Lung (tissue), 12 donors: Measurements from ENCODE around the gene TRPC4. TPM values are rescaled to one million over a fixed set of nuclear protein-coding genes. Genes with fewer than 3 reads are reported as not detected.
"Not testable (repeated sequence)": the region's sequence is repeated elsewhere in the genome, so short reads cannot be mapped to it uniquely, and the experiment has no call there.

Experiments
- ATAC-seq: fragments of 200-7000 bp; cut with Tn5 transposase; one replicate; pipeline ENCODE4 v1.9.1; 2020; ENCODE audit warnings: moderate number of reproducible peaks; ENCODE audit not compliant: insufficient read depth, low FRiP score
- DNase-seq, 3 donors: peaks; one replicate each; pipeline ENCODE4 v3.0.0-alpha.2; 2013 to 2017
- H3K27ac ChIP-seq, 2 donors: one replicate each; pipeline ENCODE4 v1.5.1; 2013; ENCODE audit warnings: mild to moderate bottlenecking in 2 of 2, moderate library complexity in 2 of 2, control low read depth in 1 of 2, inconsistent platforms in 1 of 2, low read depth in 1 of 2, low read length in 1 of 2
- H3K27me3 ChIP-seq, 3 donors: one replicate each; pipeline ENCODE4 v1.5.1; 2013; ENCODE audit warnings: low read length in 2 of 3; ENCODE audit not compliant: control insufficient read depth in 3 of 3, insufficient read depth in 3 of 3
- H3K36me3 ChIP-seq, 4 donors: one replicate each; pipeline ENCODE4 v1.5.1; 2013; ENCODE audit warnings: low read length in 4 of 4, mild to moderate bottlenecking in 1 of 4, moderate library complexity in 1 of 4; ENCODE audit not compliant: control insufficient read depth in 4 of 4, insufficient read depth in 4 of 4
- H3K4me1 ChIP-seq, 5 donors: one replicate each; pipeline ENCODE4 v1.5.1; 2013; ENCODE audit warnings: low read length in 5 of 5, mild to moderate bottlenecking in 2 of 5, moderate library complexity in 1 of 5; ENCODE audit not compliant: control insufficient read depth in 5 of 5, insufficient read depth in 5 of 5
- H3K4me3 ChIP-seq: one replicate; pipeline ENCODE4 v1.5.1; 2013; ENCODE audit warnings: mild to moderate bottlenecking, control low read depth, moderate library complexity
- H3K9ac ChIP-seq, 2 donors: one replicate each; pipeline ENCODE4 v1.5.1; 2013; ENCODE audit warnings: low read length in 2 of 2, control low read depth in 1 of 2; ENCODE audit not compliant: insufficient read depth in 1 of 2
- H3K9me3 ChIP-seq, 4 donors: one replicate each; pipeline ENCODE4 v1.5.1; 2013; ENCODE audit warnings: low read length in 3 of 4, mild to moderate bottlenecking in 1 of 4, moderate library complexity in 1 of 4; ENCODE audit not compliant: control insufficient read depth in 4 of 4, insufficient read depth in 3 of 4
- CTCF ChIP-seq: IDR thresholded peaks from 2 replicates; pipeline ENCODE4 v1.5.1; 2012; ENCODE audit warnings: mild to moderate bottlenecking; ENCODE audit errors: control extremely low read depth, extremely low read depth
- WGBS, 2 donors: extraction: QIAGEN DNeasy Blood & Tissue Kit; methylation state at CpG; one replicate each; pipeline ENCODE4 v1.1.7; 2013; 5-methylcytosine and 5-hydroxymethylcytosine counted together
- polyA plus RNA-seq, 2 donors: library from polyadenylated mRNA; stranded (reverse); fragments of 200-250 nt; gene quantifications; one replicate each; pipeline ENCODE4 v1.2.1, GENCODE V29; 2013
- total RNA-seq, 2 donors: library from RNA; depleted of rRNA in 1 of 2; stranded (reverse); fragments of >200 nt in 1 of 2; gene quantifications; one replicate each; pipeline ENCODE4 v1.2.1, GENCODE V29; 2014 to 2021
- donor health status: control.
- donor health status: control.
- donor health status: Bipolar disorder and iron deficiency.
- donor health status: healthy.
- donor health status: DM: yes; HTN: yes; CAD: no.

The TRPC4 gene
- total and polyA plus RNA-seq, 4 donors = 0.28 to 3.1 (median 0.94) TPM

DNA sequence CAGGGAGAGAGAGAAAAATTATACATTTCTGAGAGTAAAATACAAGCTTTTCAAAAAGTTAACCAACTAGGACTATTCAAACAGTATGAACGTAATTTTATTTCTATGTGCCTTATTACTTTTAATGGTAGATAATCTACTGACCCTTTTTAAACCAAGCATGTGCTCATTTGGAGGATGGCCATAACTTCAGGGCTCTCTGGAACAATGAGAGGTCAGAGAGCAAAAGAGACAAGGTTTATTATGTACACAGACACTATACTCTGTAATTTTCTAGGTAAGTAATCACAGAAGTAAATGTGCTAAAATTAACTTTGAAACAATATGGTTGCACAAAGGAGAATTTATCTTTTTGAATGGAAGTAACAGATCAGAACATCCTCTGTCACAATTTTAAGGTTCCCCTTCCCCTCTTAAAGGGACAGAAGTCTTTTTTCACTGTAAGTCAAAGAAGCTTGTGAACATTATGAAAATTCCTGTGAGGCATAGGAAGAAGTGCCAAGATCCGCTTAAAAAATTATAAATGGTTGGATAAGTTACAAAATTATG lies 272.0 kb downstream of the TRPC4 start:
- no peak for TF ChIP-seq CTCF
- ATAC-seq (no peak), DNase-seq (peak in 2 of 3 donors; percentile 74 to 75)
- WGBS, 2 donors = 51 to 69% methylated on average over 2 of the region's 2 CpGs
- peaks cover 0 to 3% (median 0%) of the 10 kb centered on the region in 4 donors for H3K36me3 ChIP-seq
- H3K4me3 ChIP-seq = no peak overlapping the region
- H3K9me3 ChIP-seq = no peaks in the 10 kb centered on the region
- H3K27me3 ChIP-seq = no peaks in the 10 kb centered on the region
- peak overlapping the region in 1 of 2 donors; percentile 91 for H3K9ac ChIP-seq
- H3K4me1 ChIP-seq = peaks cover 0 to 58% (median 5%) of the 10 kb centered on the region in 5 donors
- H3K27ac ChIP-seq = no peak overlapping the region

GRCh38 chr13:37596805-37597204 lies 272.8 kb downstream of the TRPC4 start:
- Histone ChIP-seq H3K9me3 (no peaks in the 10 kb centered on the region), H3K27me3 (no peaks in the 10 kb centered on the region), H3K27ac (no peak overlapping the region), H3K36me3 (peaks cover 0 to 3% (median under 1%) of the 10 kb centered on the region in 4 donors), H3K9ac (peak overlapping the region in 1 of 2 donors; percentile 91), H3K4me1 (peaks cover 0 to 51% (median 5%) of the 10 kb centered on the region in 5 donors), H3K4me3 (no peak overlapping the region)
- no peak for ATAC-seq
- DNase-seq = peak in 1 of 3 donors; percentile 41
- 52 to 72% methylated on average over 3 of the region's 3 CpGs for WGBS, 2 donors
- TF ChIP-seq CTCF = no peak

DNA sequence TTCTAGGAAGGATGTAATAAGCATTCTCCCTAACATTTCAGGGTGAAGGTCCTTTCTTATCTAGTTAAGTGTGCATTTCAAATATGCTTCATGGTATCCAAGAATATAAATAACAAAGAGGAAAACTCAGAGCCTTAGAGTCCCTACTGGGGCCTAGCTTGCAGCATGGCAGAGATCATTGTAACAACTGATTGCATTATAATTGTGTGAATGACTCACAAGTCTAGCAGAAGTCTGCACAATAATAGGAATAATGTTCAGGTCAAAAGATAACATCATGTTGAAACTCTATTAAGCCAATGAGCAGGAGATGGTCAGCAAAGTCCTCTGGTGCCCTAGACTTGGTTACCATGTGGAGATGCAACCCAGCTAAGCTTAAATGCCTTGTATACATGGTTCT lies 274.4 kb downstream of the TRPC4 start:
- H3K9ac ChIP-seq = no peak overlapping the region
- ATAC-seq (no peak), DNase-seq (peak in 2 of 3 donors; percentile 45 to 50)
- no peaks in the 10 kb centered on the region for H3K27me3 ChIP-seq
- H3K36me3 ChIP-seq = peaks cover 0 to 11% (median 1%) of the 10 kb centered on the region in 4 donors
- TF ChIP-seq CTCF = no peak
- H3K9me3 ChIP-seq = no peaks in the 10 kb centered on the region
- peaks cover 0 to 42% (median 5%) of the 10 kb centered on the region in 5 donors for H3K4me1 ChIP-seq
- no peak overlapping the region for H3K27ac ChIP-seq
- no peak overlapping the region for H3K4me3 ChIP-seq

DNA sequence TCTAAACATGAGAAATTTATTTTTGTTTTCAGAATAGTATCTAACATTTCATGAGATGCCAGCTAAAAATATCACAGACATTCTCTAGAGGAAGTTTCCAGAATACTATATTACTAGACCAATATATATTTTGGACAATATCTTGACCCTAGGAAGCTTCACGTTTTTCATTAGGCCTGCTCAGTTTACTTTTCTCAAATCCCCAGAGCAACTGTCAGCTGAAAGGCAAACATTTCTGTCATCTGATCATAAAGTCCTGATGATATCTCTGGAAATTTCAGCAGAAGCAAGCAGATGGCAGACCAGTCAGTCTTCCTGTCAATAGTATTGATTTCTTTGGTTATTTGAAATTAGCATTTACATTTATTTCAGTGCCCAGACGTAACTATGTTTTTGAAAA lies 275.0 kb downstream of the TRPC4 start:
- Histone ChIP-seq H3K27ac (no peak overlapping the region), H3K4me1 (peaks cover 0 to 36% (median 5%) of the 10 kb centered on the region in 5 donors), H3K9me3 (no peaks in the 10 kb centered on the region), H3K27me3 (no peaks in the 10 kb centered on the region), H3K4me3 (no peak overlapping the region), H3K36me3 (peaks cover 0 to 11% (median 1%) of the 10 kb centered on the region in 4 donors), H3K9ac (no peak overlapping the region)
- no peak for TF ChIP-seq CTCF
- ATAC-seq (no peak), DNase-seq (peak in 2 of 3 donors; percentile 32 to 33)
- 61 to 71% methylated on average over 2 of the region's 2 CpGs for WGBS, 2 donors

DNA sequence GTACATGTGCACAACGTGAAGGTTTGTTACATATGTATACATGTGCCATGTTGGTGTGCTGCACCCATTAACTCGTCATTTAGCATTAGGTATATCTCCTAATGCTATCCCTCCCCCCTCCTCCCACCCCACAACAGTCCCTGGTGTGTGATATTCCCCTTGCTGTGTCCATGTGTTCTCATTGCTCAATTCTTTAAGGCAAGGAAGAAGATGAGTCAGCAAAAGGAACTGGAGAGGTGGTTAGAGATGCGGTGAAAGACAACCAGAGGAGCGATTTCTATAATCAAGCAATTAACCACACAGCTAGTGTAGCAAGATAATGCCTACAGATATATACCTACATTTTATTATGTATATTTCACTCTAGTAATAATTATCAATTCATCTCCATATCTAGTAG lies 280.2 kb downstream of the TRPC4 start:
- ATAC-seq, H3K27ac ChIP-seq, H3K27me3 ChIP-seq, DNase-seq, H3K9ac ChIP-seq, H3K4me3 ChIP-seq, H3K4me1 ChIP-seq, H3K9me3 ChIP-seq: not testable (repeated sequence)
- peaks cover 0 to 37% (median 9%) of the 10 kb centered on the region in 4 donors for H3K36me3 ChIP-seq
- 58 to 86% methylated on average over 3 to 4 of the region's 4 CpGs for WGBS, 2 donors
